Measurements from ENCODE around the gene ARNT2.

ARNT2 gene

GRCh38 chr15:80526556-80527340 is 122.6 kb downstream of the ARNT2 start:
- no peak for DNase-seq

GRCh38 chr15:80527406-80527805 is 123.2 kb downstream of the ARNT2 start:
- DNase-seq, result no peak

- DNase-seq, result no peak
Measured at GRCh38 chr15:80527961-80528360, 123.8 kb downstream of the ARNT2 start.

- no peak for DNase-seq
Measured at GRCh38 chr15:80530737-80531365, 126.7 kb downstream of the ARNT2 start.

GRCh38 chr15:80531388-80531787 is 127.2 kb downstream of the ARNT2 start:
- DNase-seq, result no peak

GRCh38 chr15:80531796-80532195 is 127.6 kb downstream of the ARNT2 start:
- no peak for DNase-seq

GRCh38 chr15:80533790-80534333 is 129.7 kb downstream of the ARNT2 start:
- no peak for DNase-seq

GRCh38 chr15:80536231-80536630 is 132.0 kb downstream of the ARNT2 start:
- no peak for DNase-seq

- no peak for DNase-seq
Measured at GRCh38 chr15:80536716-80537115, 132.5 kb downstream of the ARNT2 start.

- DNase-seq, result no peak
Measured at GRCh38 chr15:80545078-80545477, 140.9 kb downstream of the ARNT2 start.

GRCh38 chr15:80547264-80547663 is 143.1 kb downstream of the ARNT2 start:
- no peak for DNase-seq

- DNase-seq, result no peak
Measured at GRCh38 chr15:80549191-80549590, 145.0 kb downstream of the ARNT2 start.

- no peak for DNase-seq
Measured at GRCh38 chr15:80549654-80550053, 145.5 kb downstream of the ARNT2 start.

- no peak for DNase-seq
Measured at GRCh38 chr15:80550219-80550907, 146.2 kb downstream of the ARNT2 start.

GRCh38 chr15:80550908-80551260 is 146.7 kb downstream of the ARNT2 start:
- DNase-seq, result no peak

- DNase-seq, result no peak
Measured at GRCh38 chr15:80551348-80551747, 147.2 kb downstream of the ARNT2 start.

GRCh38 chr15:80554560-80554959 is 150.4 kb downstream of the ARNT2 start:
- no peak for DNase-seq

GRCh38 chr15:80556694-80557367 is 152.6 kb downstream of the ARNT2 start:
- DNase-seq, result no peak

- DNase-seq, result no peak
Measured at GRCh38 chr15:80557441-80558234, 153.5 kb downstream of the ARNT2 start.

- DNase-seq, result no peak
Measured at GRCh38 chr15:80558631-80559319, 154.6 kb downstream of the ARNT2 start.

- no peak for DNase-seq
Measured at GRCh38 chr15:80559320-80559693, 155.1 kb downstream of the ARNT2 start.

GRCh38 chr15:80559761-80560160 is 155.6 kb downstream of the ARNT2 start:
- DNase-seq, result no peak

Data from T1000 (cell line).